B cell (primary cell): ENCODE results near the gene SZT2. TPM values are rescaled to one million over a fixed set of nuclear protein-coding genes. Genes with fewer than 3 reads are reported as not detected.
"Not testable (repeated sequence)": the region's sequence is repeated elsewhere in the genome, so short reads cannot be mapped to it uniquely, and the experiment has no call there.

ENCODE experiments used
- ATAC-seq: fragments of 200-7000 bp; cut with Tn5 transposase; one replicate; pipeline ENCODE4 v1.10.0; 2021; ENCODE audit warnings: low read depth, mild to moderate bottlenecking, moderate number of reproducible peaks, moderate library complexity
- CTCF ChIA-PET: fragments of 350-600 bp; sonication (Branson Sonifier 250); formaldehyde crosslinking; loops from one replicate; lab custom pipeline; 2021; ENCODE audit warnings: antibody characterized with exemption, inconsistent platforms; lab: Charles Lee
- POLR2A ChIA-PET: fragments of 350-600 bp; sonication (Branson Sonifier 250); formaldehyde crosslinking; loops from one replicate; lab custom pipeline; 2021; ENCODE audit warnings: antibody characterized with exemption; lab: Charles Lee
- DNase-seq: peaks from one replicate; pipeline ENCODE4 v3.0.0; 2013
- H2AFZ ChIP-seq: 2 replicates; pipeline ENCODE4 v1.6.1; 2012; ENCODE audit warnings: mild to moderate bottlenecking, low read depth, low read length; ENCODE audit not compliant: insufficient read depth, poor library complexity, severe bottlenecking
- H3K27ac ChIP-seq, 2 donors: 1 replicate in 1 of 2; 2 replicates in 1 of 2; pipeline ENCODE4 v1.5.1; 2012 to 2013; ENCODE audit warnings: low read length in 2 of 2, mild to moderate bottlenecking in 2 of 2, moderate library complexity in 1 of 2
- H3K27me3 ChIP-seq, 4 experiments: fragments of 200-600 bp in 1 of 4; sonication (generic) in 1 of 4; replicated peaks in 1 of 4; 1 replicate in 2 of 4; 2 replicates in 2 of 4; pipeline versions ENCODE4 v1.6.1 to v1.7.0; 2013 to 2016; ENCODE audit warnings: low read length in 3 of 4, mild to moderate bottlenecking in 2 of 4, mixed read lengths in 1 of 4, moderate library complexity in 1 of 4; ENCODE audit not compliant: insufficient read depth in 4 of 4, control insufficient read depth in 3 of 4; ENCODE audit errors: control extremely low read depth in 1 of 4
- H3K36me3 ChIP-seq, 2 experiments: replicated peaks in 1 of 2; 1 replicate in 1 of 2; 2 replicates in 1 of 2; pipeline versions ENCODE4 v1.6.1 to v1.7.1; 2013; ENCODE audit warnings: low read length in 1 of 2; ENCODE audit not compliant: insufficient read depth in 2 of 2, control insufficient read depth in 1 of 2; ENCODE audit errors: control extremely low read depth in 1 of 2, extremely low read depth in 1 of 2
- H3K4me1 ChIP-seq, 2 donors: fragments of 200-600 bp in 1 of 2; sonication (generic) in 1 of 2; 1 replicate in 1 of 2; 2 replicates in 1 of 2; pipeline versions ENCODE4 v1.5.1 to v1.6.1; 2013 to 2017; ENCODE audit warnings: low read length in 2 of 2; ENCODE audit not compliant: control insufficient read depth in 2 of 2, insufficient read depth in 2 of 2
- H3K4me2 ChIP-seq: replicated peaks from 2 replicates; pipeline ENCODE3; 2012; ENCODE audit warnings: mild to moderate bottlenecking, low read depth, low read length; ENCODE audit not compliant: poor library complexity, severe bottlenecking
- H3K4me3 ChIP-seq, 5 experiments: fragments of 200-600 bp in 1 of 5; sonication (generic) in 1 of 5; 1 replicate in 3 of 5; 2 replicates in 2 of 5; pipeline versions ENCODE4 v1.5.1 to v1.7.0; 2011 to 2016; ENCODE audit warnings: low read length in 4 of 5, mild to moderate bottlenecking in 4 of 5, low read depth in 2 of 5, control low read depth in 1 of 5, moderate library complexity in 1 of 5; ENCODE audit not compliant: insufficient read depth in 1 of 5; ENCODE audit errors: control extremely low read depth in 1 of 5, extremely low read depth in 1 of 5
- H3K79me2 ChIP-seq: fragments of 200-600 bp; sonication (generic); one replicate; pipeline ENCODE4 v1.6.0; 2016; ENCODE audit warnings: low read length; ENCODE audit not compliant: control insufficient read depth, insufficient read depth
- H3K9ac ChIP-seq: fragments of 200-600 bp; sonication (generic); 2 replicates; pipeline ENCODE4 v1.6.1; 2017; ENCODE audit warnings: mild to moderate bottlenecking, low read length, moderate library complexity
- H3K9me3 ChIP-seq, 3 donors: one replicate each; pipeline versions ENCODE4 v1.6.1 to v1.7.1; 2013; ENCODE audit warnings: low read length in 2 of 3; ENCODE audit not compliant: control insufficient read depth in 2 of 3, insufficient read depth in 1 of 3; ENCODE audit errors: control extremely low read depth in 1 of 3
- H4K20me1 ChIP-seq: 2 replicates; pipeline ENCODE4 v1.6.0; 2012; ENCODE audit warnings: mild to moderate bottlenecking, low read length; ENCODE audit not compliant: insufficient read depth, control insufficient read depth, poor library complexity, severe bottlenecking
- H3K27ac Mint-ChIP-seq: one replicate; pipeline ENCODE4 v1.8.0; 2021; ENCODE audit warnings: mixed read lengths
- H3K27me3 Mint-ChIP-seq: one replicate; pipeline ENCODE4 v1.8.0; 2021; ENCODE audit warnings: mixed read lengths
- H3K4me1 Mint-ChIP-seq: one replicate; pipeline ENCODE4 v1.8.0; 2021; ENCODE audit warnings: mixed read lengths
- H3K4me3 Mint-ChIP-seq: one replicate; pipeline ENCODE4 v1.8.0; 2021; ENCODE audit warnings: mixed read lengths
- H3K9me3 Mint-ChIP-seq: one replicate; pipeline ENCODE4 v1.8.0; 2022; ENCODE audit warnings: mixed read lengths; ENCODE audit not compliant: insufficient read depth
- CTCF ChIP-seq: fragments of 200-600 bp; IDR thresholded peaks from one replicate; pipeline ENCODE4 v1.8.0; 2022; ENCODE audit warnings: antibody characterized with exemption, mild to moderate bottlenecking
- EZH2 ChIP-seq: IDR thresholded peaks from 2 replicates; pipeline ENCODE4 v1.6.1; 2012; ENCODE audit warnings: borderline replicate concordance, low read depth, mild to moderate bottlenecking, moderate library complexity, low read length; ENCODE audit not compliant: insufficient read depth, poor library complexity, severe bottlenecking
- WGBS: methylation state at CpG from one replicate; pipeline ENCODE4 v1.1.5; 2013; ENCODE audit warnings: missing lambda C conversion rate; ENCODE audit not compliant: insufficient coverage; 5-methylcytosine and 5-hydroxymethylcytosine counted together
- intact Hi-C: fragments of 100-400 bp; cut with micrococcal nuclease; formaldehyde crosslinking; loops from one replicate; pipeline ENCODE4 v1.10.0; 2022
- polyA plus RNA-seq: library from polyadenylated mRNA; depleted of rRNA; stranded (reverse); fragments of >200 nt; gene quantifications from 2 replicates; pipeline ENCODE4 v1.2.3, GENCODE V29; 2012
- total RNA-seq, 2 donors: library from RNA; stranded (reverse); fragments of 120-200 nt in 1 of 2; gene quantifications; 1 replicate in 1 of 2; 2 replicates in 1 of 2; pipeline versions ENCODE4 v1.2.3 to v1.2.4, GENCODE V29; 2013 to 2022

The SZT2 gene
- total and polyA plus RNA-seq, 2 donors (not counting 1 experiment from before 2014, with no cell fraction given) = 41.4 to 197 TPM

DNA sequence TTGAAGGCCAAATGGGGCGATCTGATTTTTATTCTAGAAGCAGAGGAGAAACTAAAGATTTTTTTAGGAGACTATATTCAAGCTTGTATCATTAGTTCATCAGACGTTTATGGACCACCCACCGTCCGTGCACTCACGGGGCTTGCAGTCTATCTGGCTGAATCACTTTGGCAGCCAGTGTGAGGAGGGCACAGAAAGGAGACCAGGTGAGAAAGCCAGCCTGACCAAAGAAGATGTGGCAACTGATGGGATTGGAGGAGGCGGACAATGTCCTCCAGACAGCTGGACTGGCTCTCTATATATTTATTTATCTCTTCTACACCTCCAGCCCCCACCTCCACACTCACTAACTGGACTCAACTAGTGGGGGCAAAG is 21.1 kb upstream of the SZT2 start:
- WGBS = no CpG with 5 or more reads among the region's 6 CpGs
- Mint-ChIP-seq H3K27ac (peak overlapping the region; percentile 97), H3K27me3 (no peaks in the 10 kb centered on the region), H3K4me1 (peaks cover 45% of the 10 kb centered on the region), H3K4me3 (peak overlapping the region; percentile 96), H3K9me3 (no peaks in the 10 kb centered on the region)
- Histone ChIP-seq H3K4me2 (peak overlapping the region; percentile 100), H3K27ac (peak overlapping the region; percentile 58 to 82), H3K36me3 (peaks cover 0 to 22% of the 10 kb centered on the region in 2 experiments), H3K9ac (peak overlapping the region; percentile 86), H3K27me3 (no peaks in the 10 kb centered on the region), H4K20me1 (peaks cover 32% of the 10 kb centered on the region), H2AFZ (peak overlapping the region; percentile 87), H3K9me3 (no peaks in the 10 kb centered on the region), H3K4me1 (peaks cover 18 to 26% of the 10 kb centered on the region in 2 donors), H3K4me3 (peak overlapping the region; percentile 56 to 87 (median 78)), H3K79me2 (peaks cover 52% of the 10 kb centered on the region)
- TF ChIP-seq CTCF = no peak
- TF ChIP-seq EZH2 = no peak
- ATAC-seq (no peak), DNase-seq (no peak)
- intact Hi-C loops = loop anchor here (1.0 to 10.0 kb wide), 11 partner anchors 10 to 664 kb away; partner anchors contain the start of genes C1orf50, CDC20, KDM4A and MED8
- ChIA-PET POLR2A (interaction anchor here (0.8 to 2.5 kb wide), 9 partner anchors 10 to 601 kb away, joined by 3 to 34 read pairs (median 4); partner anchors contain the start of genes C1orf50, CDC20, HYI and KDM4A), CTCF (interaction anchor here (0.7 to 2.5 kb wide), 11 partner anchors 11 to 145 kb away, joined by 3 to 14 read pairs (median 4); partner anchors contain the start of genes MED8 and SZT2)

DNA sequence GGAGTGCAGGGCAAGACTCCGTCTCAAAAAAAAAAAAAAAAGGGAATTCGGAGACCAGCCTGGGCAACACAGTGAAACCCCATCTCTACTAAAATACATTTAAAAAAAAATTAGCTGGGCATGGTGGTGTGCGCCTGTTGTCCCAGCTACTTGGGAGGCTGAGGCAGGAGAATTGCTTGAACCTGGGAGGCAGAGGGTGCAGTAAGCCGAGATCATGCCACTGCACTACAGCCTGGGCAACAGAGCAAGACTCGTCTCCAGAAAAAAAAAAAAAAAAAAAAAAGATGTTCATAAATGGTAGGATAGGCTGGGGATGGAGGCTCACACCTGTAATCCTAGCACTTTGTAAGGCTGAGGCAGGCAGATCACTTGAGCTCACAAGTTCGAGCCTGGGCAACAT is 19.9 kb upstream of the SZT2 start:
- not testable (repeated sequence) for DNase-seq, H3K4me3 ChIP-seq, H3K9me3 ChIP-seq, H3K27me3 ChIP-seq, H3K27ac ChIP-seq, H3K27me3 Mint-ChIP-seq, H3K9me3 Mint-ChIP-seq, H3K9ac ChIP-seq, ATAC-seq, H3K4me2 ChIP-seq, H2AFZ ChIP-seq
- WGBS = 100% methylated on average over 1 of the region's 6 CpGs
- intact Hi-C loops = loop anchor here (2.0 to 10.0 kb wide), 5 partner anchors 45 to 663 kb away; partner anchors contain the start of genes C1orf50, KDM4A, P3H1 and SLC2A1
- ChIA-PET CTCF (interaction anchor here (0.7 to 2.5 kb wide), 3 partner anchors 124 to 601 kb away, joined by 3 to 14 read pairs (median 3); no protein-coding TSS in a partner anchor), POLR2A (interaction anchor here (0.6 to 1.1 kb wide), 2 partner anchors 11 to 42 kb away, joined by 3 read pairs; partner anchors contain the start of gene CDC20)
- peaks cover 45% of the 10 kb centered on the region for H3K4me1 Mint-ChIP-seq
- Histone ChIP-seq H3K79me2 (peaks cover 49% of the 10 kb centered on the region), H3K4me1 (peaks cover 18 to 26% of the 10 kb centered on the region in 2 donors), H4K20me1 (peaks cover 28% of the 10 kb centered on the region), H3K36me3 (peaks cover 0 to 10% of the 10 kb centered on the region in 2 experiments)
- H3K4me3 Mint-ChIP-seq = peak overlapping the region; percentile 14
- peak overlapping the region; percentile 22 for H3K27ac Mint-ChIP-seq
